GM23338 (cell line): ENCODE results near the gene ACOD1.

Source experiments
- CREB1 ChIP-seq: fragments of 250-450 bp; sonication (Bioruptor Pico); IDR thresholded peaks from 2 replicates; pipeline ENCODE4 v1.5.0; 2020; ENCODE audit warnings: low read depth, mild to moderate bottlenecking, moderate library complexity
- CTCF ChIP-seq, 2 experiments: fragments of 200-600 bp in 1 of 2; sonication (generic) in 1 of 2; conservative IDR thresholded peaks; 2 replicates each; pipeline versions ENCODE4 v1.5.1 to v1.6.1; 2016 to 2017; ENCODE audit warnings: antibody characterized with exemption in 2 of 2, low read depth in 2 of 2, mild to moderate bottlenecking in 2 of 2, moderate library complexity in 1 of 2
- ETS1 ChIP-seq: IDR thresholded peaks from 2 replicates; pipeline ENCODE4 v1.6.1; 2016; ENCODE audit warnings: antibody characterized with exemption
- EZH2 ChIP-seq: fragments of 200-600 bp; sonication (generic); IDR thresholded peaks from one replicate; pipeline ENCODE4 v1.8.0; 2017; ENCODE audit warnings: antibody characterized with exemption, mild to moderate bottlenecking, low read depth; ENCODE audit not compliant: unreplicated experiment
- EZH2phosphoT487 ChIP-seq: fragments of 200-600 bp; sonication (generic); IDR thresholded peaks from one replicate; pipeline ENCODE4 v1.8.1; 2018; ENCODE audit warnings: antibody characterized with exemption; ENCODE audit not compliant: unreplicated experiment
- JUNB ChIP-seq: IDR thresholded peaks from one replicate; pipeline ENCODE4 v1.6.1; 2016; ENCODE audit warnings: antibody characterized with exemption; ENCODE audit not compliant: unreplicated experiment
- NANOG ChIP-seq: IDR thresholded peaks from 2 replicates; pipeline ENCODE4 v1.6.1; 2016; ENCODE audit warnings: antibody characterized with exemption, borderline replicate concordance
- POLR2AphosphoS5 ChIP-seq: IDR thresholded peaks from 2 replicates; pipeline ENCODE4 v1.6.1; 2016; ENCODE audit warnings: antibody characterized with exemption, low read depth
- REST ChIP-seq: IDR thresholded peaks from one replicate; pipeline ENCODE4 v1.6.1; 2018; ENCODE audit warnings: antibody characterized with exemption; ENCODE audit not compliant: unreplicated experiment
- STAT1 ChIP-seq: IDR thresholded peaks from one replicate; pipeline ENCODE4 v1.6.1; 2016; ENCODE audit warnings: antibody characterized with exemption; ENCODE audit not compliant: unreplicated experiment
- ZNF114 ChIP-seq: fragments of 250-450 bp; sonication (Bioruptor Pico); IDR thresholded peaks from 2 replicates; pipeline ENCODE4 v1.5.0; 2020; ENCODE audit warnings: mild to moderate bottlenecking, moderate library complexity
- ZNF331 ChIP-seq: fragments of 250-450 bp; sonication (Bioruptor Pico); IDR thresholded peaks from 2 replicates; pipeline ENCODE4 v1.5.0; 2020; ENCODE audit warnings: low read depth, mild to moderate bottlenecking, moderate library complexity

GRCh38 chr13:76948149-76948548, at the start of gene ACOD1:
- no peak for TF ChIP-seq CTCF (conservative IDR thresholded peaks at IDR 0.05; ENCODE audit: low read depth in 2 of 2)
- TF ChIP-seq ETS1 = no peak
- no peak for TF ChIP-seq JUNB
- no peak for TF ChIP-seq EZH2
- no peak for TF ChIP-seq CREB1 (CRISPR knock-in tag)
- TF ChIP-seq EZH2phosphoT487 = no peak
- TF ChIP-seq POLR2AphosphoS5 = no peak
- no peak for TF ChIP-seq REST
- no peak for TF ChIP-seq ZNF114 (CRISPR knock-in tag)
- TF ChIP-seq STAT1 = no peak
- TF ChIP-seq NANOG = no peak
- TF ChIP-seq ZNF331 (CRISPR knock-in tag) = no peak
